Measurements from ENCODE around the gene FGF12. TPM values are rescaled to one million over a fixed set of nuclear protein-coding genes. Genes with fewer than 3 reads are reported as not detected.

FGF12 gene
- total and polyA plus RNA-seq, 2 donors, result 0.72 to 4.5 TPM

- Histone ChIP-seq H3K36me3 (ENCODE audit: insufficient read depth) (no peaks in the 10 kb centered on the region), H3K4me3 (ENCODE audit: low read depth, low read length) (no peak overlapping the region), H3K27ac (ENCODE audit: low read depth) (no peak overlapping the region), H3K4me1 (ENCODE audit: insufficient read depth) (no peaks in the 10 kb centered on the region)
- WGBS, result 54% methylated on average over 2 of the region's 2 CpGs
- no peak for DNase-seq (ENCODE audit: extremely low spot score)
These were observed 304.9 kb downstream of the FGF12 start for GRCh38 chr3:192422321-192422996.

GRCh38 chr3:192419312-192419711, 308.0 kb downstream of the FGF12 start:
- Histone ChIP-seq H3K27ac (ENCODE audit: low read depth) (no peak overlapping the region), H3K4me3 (ENCODE audit: low read depth, low read length) (no peak overlapping the region), H3K36me3 (ENCODE audit: insufficient read depth) (no peaks in the 10 kb centered on the region), H3K4me1 (ENCODE audit: insufficient read depth) (no peaks in the 10 kb centered on the region)
- no peak for DNase-seq (ENCODE audit: extremely low spot score)
- 89% methylated on average over 1 of the region's 1 CpG for WGBS

- H3K4me1 ChIP-seq (ENCODE audit: insufficient read depth), result no peaks in the 10 kb centered on the region
- no peaks in the 10 kb centered on the region for H3K36me3 ChIP-seq (ENCODE audit: insufficient read depth)
- DNase-seq (ENCODE audit: extremely low spot score), result no peak
- no peak overlapping the region for H3K4me3 ChIP-seq (ENCODE audit: low read depth, low read length)
- no peak overlapping the region for H3K27ac ChIP-seq (ENCODE audit: low read depth)
These were observed 309.7 kb downstream of the FGF12 start for GRCh38 chr3:192417559-192418055.

GRCh38 chr3:192417017-192417416, 310.3 kb downstream of the FGF12 start:
- no peaks in the 10 kb centered on the region for H3K4me1 ChIP-seq (ENCODE audit: insufficient read depth)
- H3K36me3 ChIP-seq (ENCODE audit: insufficient read depth), result no peaks in the 10 kb centered on the region
- H3K4me3 ChIP-seq (ENCODE audit: low read depth, low read length), result no peak overlapping the region
- no peak for DNase-seq (ENCODE audit: extremely low spot score)
- 53% methylated on average over 2 of the region's 2 CpGs for WGBS
- H3K27ac ChIP-seq (ENCODE audit: low read depth), result no peak overlapping the region

- no peak for DNase-seq (ENCODE audit: extremely low spot score)
- Histone ChIP-seq H3K4me1 (ENCODE audit: insufficient read depth) (no peaks in the 10 kb centered on the region), H3K36me3 (ENCODE audit: insufficient read depth) (no peaks in the 10 kb centered on the region), H3K27ac (ENCODE audit: low read depth) (no peak overlapping the region), H3K4me3 (ENCODE audit: low read depth, low read length) (no peak overlapping the region)
- WGBS, result 81% methylated on average over 2 of the region's 2 CpGs
These were observed 313.9 kb downstream of the FGF12 start for GRCh38 chr3:192413461-192413860.

GRCh38 chr3:192410684-192410960, 316.7 kb downstream of the FGF12 start:
- DNase-seq (ENCODE audit: extremely low spot score), result no peak
- Histone ChIP-seq H3K4me1 (ENCODE audit: insufficient read depth) (no peaks in the 10 kb centered on the region), H3K27ac (ENCODE audit: low read depth) (no peak overlapping the region), H3K36me3 (ENCODE audit: insufficient read depth) (no peaks in the 10 kb centered on the region), H3K4me3 (ENCODE audit: low read depth, low read length) (no peak overlapping the region)
- WGBS, result 81% methylated on average over 5 of the region's 5 CpGs

- Histone ChIP-seq H3K4me1 (ENCODE audit: insufficient read depth) (no peaks in the 10 kb centered on the region), H3K4me3 (ENCODE audit: low read depth, low read length) (peak overlapping the region; percentile 48), H3K27ac (ENCODE audit: low read depth) (no peak overlapping the region), H3K36me3 (ENCODE audit: insufficient read depth) (no peaks in the 10 kb centered on the region)
- no peak for DNase-seq (ENCODE audit: extremely low spot score)
- 2% methylated on average over 53 of the region's 53 CpGs for WGBS
These were observed 317.3 kb downstream of the FGF12 start for GRCh38 chr3:192409838-192410683.

- H3K36me3 ChIP-seq (ENCODE audit: insufficient read depth), result no peaks in the 10 kb centered on the region
- no peak for DNase-seq (ENCODE audit: extremely low spot score)
- peak overlapping the region; percentile 48 for H3K4me3 ChIP-seq (ENCODE audit: low read depth, low read length)
- under 1% methylated on average over 61 of the region's 61 CpGs for WGBS
- no peaks in the 10 kb centered on the region for H3K4me1 ChIP-seq (ENCODE audit: insufficient read depth)
- no peak overlapping the region for H3K27ac ChIP-seq (ENCODE audit: low read depth)
These were observed 318.0 kb downstream of the FGF12 start for GRCh38 chr3:192409201-192409837.

- peak overlapping the region; percentile 48 for H3K4me3 ChIP-seq (ENCODE audit: low read depth, low read length)
- no peak overlapping the region for H3K27ac ChIP-seq (ENCODE audit: low read depth)
- under 1% methylated on average over 41 of the region's 41 CpGs for WGBS
- H3K36me3 ChIP-seq (ENCODE audit: insufficient read depth), result no peaks in the 10 kb centered on the region
- H3K4me1 ChIP-seq (ENCODE audit: insufficient read depth), result no peaks in the 10 kb centered on the region
- DNase-seq (ENCODE audit: extremely low spot score), result no peak
These were observed 318.6 kb downstream of the FGF12 start for GRCh38 chr3:192408647-192409200.

DNA sequence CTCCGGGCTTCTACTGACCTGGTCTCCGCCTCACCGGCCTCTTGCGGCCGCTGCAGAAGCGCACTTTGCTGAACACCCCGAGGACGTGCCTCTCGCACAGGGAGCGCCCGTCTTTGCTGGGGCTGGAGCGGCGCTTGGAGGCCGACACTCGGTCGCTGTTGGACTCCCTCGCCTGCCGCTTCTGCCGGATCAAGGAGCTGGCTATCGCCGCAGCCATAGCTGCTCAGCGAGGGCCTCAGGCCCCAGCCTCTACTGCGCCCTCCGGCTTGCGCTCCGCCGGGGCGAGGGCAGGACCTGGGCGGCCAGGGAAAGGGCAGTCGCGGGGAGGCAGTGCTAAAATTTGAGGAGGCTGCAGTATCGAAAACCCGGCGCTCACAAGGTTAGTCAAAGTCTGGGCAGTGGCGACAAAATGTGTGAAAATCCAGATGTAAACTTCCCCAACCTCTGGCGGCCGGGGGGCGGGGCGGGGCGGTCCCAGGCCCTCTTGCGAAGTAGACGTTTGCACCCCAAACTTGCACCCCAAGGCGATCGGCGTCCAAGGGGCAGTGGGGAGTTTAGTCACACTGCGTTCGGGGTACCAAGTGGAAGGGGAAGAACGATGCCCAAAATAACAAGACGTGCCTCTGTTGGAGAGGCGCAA, 319.2 kb downstream of the FGF12 start:
- WGBS, result 3% methylated on average over 50 of the region's 50 CpGs
- peak overlapping the region; percentile 7 for H3K4me3 ChIP-seq (ENCODE audit: low read depth, low read length)
- no peaks in the 10 kb centered on the region for H3K4me1 ChIP-seq (ENCODE audit: insufficient read depth)
- H3K27ac ChIP-seq (ENCODE audit: low read depth), result no peak overlapping the region
- no peak for DNase-seq (ENCODE audit: extremely low spot score)
- H3K36me3 ChIP-seq (ENCODE audit: insufficient read depth), result no peaks in the 10 kb centered on the region

- 98% methylated on average over 3 of the region's 3 CpGs for WGBS
- Histone ChIP-seq H3K36me3 (ENCODE audit: insufficient read depth) (no peaks in the 10 kb centered on the region), H3K4me3 (ENCODE audit: low read depth, low read length) (no peak overlapping the region), H3K27ac (ENCODE audit: low read depth) (no peak overlapping the region), H3K4me1 (ENCODE audit: insufficient read depth) (no peaks in the 10 kb centered on the region)
- DNase-seq (ENCODE audit: extremely low spot score), result no peak
These were observed 327.6 kb downstream of the FGF12 start for GRCh38 chr3:192399767-192400166.

- no peak for DNase-seq (ENCODE audit: extremely low spot score)
- H3K4me3 ChIP-seq (ENCODE audit: low read depth, low read length), result no peak overlapping the region
- 92% methylated on average over 3 of the region's 3 CpGs for WGBS
- no peaks in the 10 kb centered on the region for H3K4me1 ChIP-seq (ENCODE audit: insufficient read depth)
- H3K36me3 ChIP-seq (ENCODE audit: insufficient read depth), result no peaks in the 10 kb centered on the region
- no peak overlapping the region for H3K27ac ChIP-seq (ENCODE audit: low read depth)
These were observed 330.3 kb downstream of the FGF12 start for GRCh38 chr3:192397012-192397411.

DNA sequence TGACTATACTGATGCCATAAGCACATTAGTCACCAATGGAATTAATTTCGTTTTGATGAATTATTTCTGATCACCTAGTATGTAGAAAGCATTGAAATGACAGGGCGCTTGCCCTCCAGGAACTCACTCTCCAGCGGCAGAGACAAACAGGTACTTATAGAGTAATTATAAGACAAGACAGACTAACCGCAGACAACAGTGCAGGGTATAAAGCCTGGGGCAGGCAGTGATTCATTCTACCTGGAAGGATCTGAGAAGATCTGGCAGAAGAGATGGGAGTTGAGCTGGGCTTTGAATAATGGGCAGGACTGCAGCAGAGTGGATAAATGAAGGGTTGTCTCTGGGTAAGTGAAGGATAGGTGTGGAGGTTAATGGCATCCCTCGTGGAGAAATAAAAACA, 331.8 kb downstream of the FGF12 start:
- no peak overlapping the region for H3K4me3 ChIP-seq (ENCODE audit: low read depth, low read length)
- 83% methylated on average over 5 of the region's 5 CpGs for WGBS
- DNase-seq (ENCODE audit: extremely low spot score), result no peak
- H3K36me3 ChIP-seq (ENCODE audit: insufficient read depth), result no peaks in the 10 kb centered on the region
- no peak overlapping the region for H3K27ac ChIP-seq (ENCODE audit: low read depth)
- no peaks in the 10 kb centered on the region for H3K4me1 ChIP-seq (ENCODE audit: insufficient read depth)
